ENCODE data around the gene GTF3C2.
A peak's percentile ranks its signal among the peaks of the same experiment; 100 is the strongest.

The GTF3C2 gene, protein sequence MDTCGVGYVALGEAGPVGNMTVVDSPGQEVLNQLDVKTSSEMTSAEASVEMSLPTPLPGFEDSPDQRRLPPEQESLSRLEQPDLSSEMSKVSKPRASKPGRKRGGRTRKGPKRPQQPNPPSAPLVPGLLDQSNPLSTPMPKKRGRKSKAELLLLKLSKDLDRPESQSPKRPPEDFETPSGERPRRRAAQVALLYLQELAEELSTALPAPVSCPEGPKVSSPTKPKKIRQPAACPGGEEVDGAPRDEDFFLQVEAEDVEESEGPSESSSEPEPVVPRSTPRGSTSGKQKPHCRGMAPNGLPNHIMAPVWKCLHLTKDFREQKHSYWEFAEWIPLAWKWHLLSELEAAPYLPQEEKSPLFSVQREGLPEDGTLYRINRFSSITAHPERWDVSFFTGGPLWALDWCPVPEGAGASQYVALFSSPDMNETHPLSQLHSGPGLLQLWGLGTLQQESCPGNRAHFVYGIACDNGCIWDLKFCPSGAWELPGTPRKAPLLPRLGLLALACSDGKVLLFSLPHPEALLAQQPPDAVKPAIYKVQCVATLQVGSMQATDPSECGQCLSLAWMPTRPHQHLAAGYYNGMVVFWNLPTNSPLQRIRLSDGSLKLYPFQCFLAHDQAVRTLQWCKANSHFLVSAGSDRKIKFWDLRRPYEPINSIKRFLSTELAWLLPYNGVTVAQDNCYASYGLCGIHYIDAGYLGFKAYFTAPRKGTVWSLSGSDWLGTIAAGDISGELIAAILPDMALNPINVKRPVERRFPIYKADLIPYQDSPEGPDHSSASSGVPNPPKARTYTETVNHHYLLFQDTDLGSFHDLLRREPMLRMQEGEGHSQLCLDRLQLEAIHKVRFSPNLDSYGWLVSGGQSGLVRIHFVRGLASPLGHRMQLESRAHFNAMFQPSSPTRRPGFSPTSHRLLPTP

DNA sequence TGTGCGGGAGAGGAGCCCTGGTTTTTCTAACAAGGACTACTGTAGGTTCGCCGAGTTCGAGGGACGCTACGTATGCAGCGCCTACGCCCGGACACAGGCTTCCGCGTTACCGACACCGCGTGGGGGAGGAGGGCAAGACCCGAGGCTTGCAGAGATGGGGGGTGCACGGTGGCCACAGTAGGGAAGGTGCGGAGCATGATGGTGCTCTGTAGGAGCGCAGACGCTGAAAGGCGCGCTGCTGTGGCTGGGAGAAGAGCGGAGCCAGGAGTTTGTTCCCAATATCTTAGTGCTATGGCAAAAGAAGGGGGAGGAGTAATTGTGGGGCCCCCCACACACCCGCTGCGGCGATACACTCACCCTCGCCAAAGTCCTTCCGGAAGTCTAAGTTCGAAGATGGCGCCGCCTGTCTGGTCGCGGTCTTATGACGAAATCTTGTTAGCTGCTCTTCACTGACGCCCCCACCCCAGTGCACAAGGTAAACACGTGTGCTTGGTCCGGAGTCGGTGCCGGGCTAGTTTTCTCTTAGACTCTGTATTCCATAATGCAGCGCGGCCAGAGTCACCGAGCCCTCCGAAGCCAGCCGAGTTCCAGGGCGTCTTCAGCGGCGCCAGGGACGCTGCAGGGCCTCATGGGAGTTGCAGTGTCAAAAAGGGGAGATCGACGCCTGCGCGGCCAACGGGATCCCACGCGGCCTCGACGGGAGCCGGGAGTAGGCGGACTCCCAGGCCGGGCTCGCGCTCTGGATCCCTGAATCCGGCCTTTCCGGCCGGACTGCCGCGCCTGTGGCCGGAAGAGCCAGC, at the start of gene GTF3C2:
Gene GTF3C2, minus strand, starts transcription at position 383 of the 800 bp plus-strand sequence. CDS start 13,210 bp downstream, outside the sequence.
- DNase-seq, result peak; percentile 93

DNA sequence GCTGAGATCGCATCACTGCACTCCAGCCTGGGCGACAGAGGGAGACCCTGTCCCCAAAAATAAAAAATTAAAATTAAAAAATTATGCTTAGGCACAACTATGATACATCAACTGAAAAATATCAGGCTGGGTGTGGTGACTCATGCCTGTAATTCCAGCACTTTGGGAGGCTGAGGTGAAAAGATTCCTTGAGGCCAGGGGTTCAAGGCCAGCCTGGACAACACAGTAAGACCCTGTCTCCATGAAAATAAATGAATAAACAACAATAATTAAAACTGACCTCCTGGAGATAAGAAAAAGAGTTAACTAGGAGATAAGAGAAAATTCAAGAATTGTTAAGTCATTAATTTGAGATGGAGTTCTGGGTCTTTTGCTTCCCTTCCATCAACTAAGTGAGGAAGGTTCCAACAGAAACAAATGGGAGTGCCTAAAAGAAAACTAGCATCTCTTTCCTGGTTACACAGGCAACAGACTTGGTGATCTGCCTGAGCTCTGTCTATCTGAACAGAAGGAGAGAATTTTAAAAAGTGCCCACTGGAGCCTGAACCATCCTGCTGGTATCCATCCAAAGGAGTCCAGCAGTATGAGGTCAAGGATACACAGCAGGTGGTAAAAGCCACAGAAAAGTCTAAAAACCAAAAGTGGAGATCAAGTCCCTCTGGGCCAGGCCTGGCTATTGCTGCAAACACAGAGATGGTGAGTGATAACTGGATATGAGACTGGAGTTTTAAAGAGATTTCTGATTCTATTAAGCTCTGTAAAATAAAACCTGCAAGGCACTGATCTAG, 44.0 kb upstream of the GTF3C2 start:
- DNase-seq, result no peak

DNA sequence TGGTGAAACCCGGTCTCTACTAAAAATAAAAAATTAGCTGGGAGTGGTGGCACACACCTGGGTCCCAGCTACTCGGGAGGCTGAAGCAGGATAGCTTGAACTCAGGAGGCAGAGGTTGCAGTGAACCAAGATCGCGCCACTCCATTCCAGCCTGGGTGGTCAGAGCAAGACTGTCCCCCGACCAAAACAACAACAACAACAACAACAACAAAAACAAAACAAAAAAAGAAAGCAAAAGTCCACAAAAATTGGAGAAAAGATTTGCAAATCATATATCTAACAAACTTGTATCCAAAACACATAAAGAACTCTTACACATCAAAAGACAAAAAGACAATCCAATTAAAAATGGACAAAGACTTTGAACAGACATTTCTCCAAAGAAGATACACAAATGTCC, 42.4 kb upstream of the GTF3C2 start:
- no peak for DNase-seq

DNA sequence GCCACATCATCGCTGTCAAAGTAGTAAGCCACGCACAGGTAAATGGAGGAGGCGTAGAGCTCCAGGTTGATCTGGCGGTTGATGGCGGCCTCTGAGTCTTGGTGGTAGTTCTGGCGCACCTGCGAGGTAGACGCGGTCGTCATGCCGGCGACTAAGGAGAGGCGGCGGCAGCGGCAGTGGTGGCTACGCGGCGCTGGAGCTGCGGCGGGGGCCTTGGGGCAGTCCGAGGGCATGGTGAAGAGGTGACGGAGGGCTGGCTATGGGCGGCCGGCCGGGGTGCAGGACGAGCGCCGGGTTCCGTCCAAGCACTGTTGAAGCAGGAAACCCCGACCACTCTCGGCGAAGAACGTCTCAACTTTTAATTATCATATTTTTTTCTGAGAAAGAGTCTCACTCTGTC, 36.7 kb upstream of the GTF3C2 start:
- no peak for DNase-seq

DNA sequence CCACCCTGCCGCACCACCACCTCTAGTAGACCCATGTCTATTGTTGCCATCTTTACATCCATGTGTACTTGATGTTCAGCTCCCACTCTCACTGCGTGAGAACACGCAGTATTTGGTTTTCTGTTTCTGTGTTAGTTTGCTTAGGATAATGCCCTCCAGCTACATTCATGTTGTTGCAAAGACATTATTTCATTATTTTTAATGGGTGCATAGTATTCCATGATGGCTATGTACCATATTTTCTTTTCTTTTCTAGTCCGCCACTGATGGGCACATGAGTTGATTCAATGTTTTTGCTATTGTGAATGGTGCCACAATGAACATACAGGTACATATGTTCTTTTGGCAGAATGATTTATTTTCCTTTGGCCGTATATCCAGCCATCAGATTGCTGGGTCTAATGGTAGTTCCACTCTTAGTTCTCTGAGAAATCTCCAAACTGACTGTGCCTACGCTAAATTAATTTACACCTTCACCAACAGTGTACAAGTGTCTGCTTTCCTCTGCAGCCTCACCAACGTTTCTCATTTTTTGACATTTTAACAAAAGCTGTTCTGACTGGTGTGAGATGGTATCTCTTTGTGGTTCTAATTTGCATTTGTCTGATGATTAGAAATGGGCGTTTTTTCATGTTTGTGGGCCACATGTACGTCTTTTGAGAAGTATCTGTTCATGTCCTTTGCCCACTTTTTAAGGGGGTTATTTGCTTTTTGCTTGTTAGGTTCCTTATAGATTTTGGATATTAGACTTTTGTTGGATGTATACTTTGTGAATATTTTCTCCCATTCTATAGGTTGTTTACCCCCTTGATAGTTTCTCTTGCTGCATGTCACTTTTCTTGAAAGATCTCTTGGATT, 34.5 kb upstream of the GTF3C2 start:
- no peak for DNase-seq

DNA sequence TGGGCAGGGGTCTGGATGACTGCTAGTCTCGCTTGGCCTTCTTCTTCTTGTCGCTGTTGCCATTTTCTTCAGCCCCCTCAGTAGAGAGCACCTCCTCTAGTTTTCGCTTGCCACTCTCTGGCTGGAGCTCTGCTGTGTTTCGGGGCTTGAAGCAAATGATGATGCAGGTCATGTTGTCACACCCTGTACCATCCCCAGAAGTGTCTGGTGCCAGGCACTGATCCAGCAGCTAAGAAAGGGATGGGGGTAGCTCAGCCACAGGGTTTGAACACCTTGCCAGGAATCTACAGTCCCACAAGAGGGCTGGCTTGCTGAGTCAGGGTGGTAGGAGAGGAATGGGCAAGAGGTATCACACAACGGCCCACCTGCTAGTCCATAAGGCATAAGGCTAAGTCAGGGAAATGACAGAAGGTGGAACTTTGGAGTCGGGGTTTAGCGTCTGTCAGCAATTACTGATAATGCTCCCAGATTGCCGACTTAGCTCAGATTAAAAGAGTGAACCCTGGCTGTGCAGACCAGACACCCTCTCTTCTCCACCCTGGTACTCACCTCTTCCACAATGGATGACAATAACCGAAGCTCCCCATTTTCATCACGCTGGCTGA, 25.1 kb upstream of the GTF3C2 start:
- DNase-seq, result no peak

DNA sequence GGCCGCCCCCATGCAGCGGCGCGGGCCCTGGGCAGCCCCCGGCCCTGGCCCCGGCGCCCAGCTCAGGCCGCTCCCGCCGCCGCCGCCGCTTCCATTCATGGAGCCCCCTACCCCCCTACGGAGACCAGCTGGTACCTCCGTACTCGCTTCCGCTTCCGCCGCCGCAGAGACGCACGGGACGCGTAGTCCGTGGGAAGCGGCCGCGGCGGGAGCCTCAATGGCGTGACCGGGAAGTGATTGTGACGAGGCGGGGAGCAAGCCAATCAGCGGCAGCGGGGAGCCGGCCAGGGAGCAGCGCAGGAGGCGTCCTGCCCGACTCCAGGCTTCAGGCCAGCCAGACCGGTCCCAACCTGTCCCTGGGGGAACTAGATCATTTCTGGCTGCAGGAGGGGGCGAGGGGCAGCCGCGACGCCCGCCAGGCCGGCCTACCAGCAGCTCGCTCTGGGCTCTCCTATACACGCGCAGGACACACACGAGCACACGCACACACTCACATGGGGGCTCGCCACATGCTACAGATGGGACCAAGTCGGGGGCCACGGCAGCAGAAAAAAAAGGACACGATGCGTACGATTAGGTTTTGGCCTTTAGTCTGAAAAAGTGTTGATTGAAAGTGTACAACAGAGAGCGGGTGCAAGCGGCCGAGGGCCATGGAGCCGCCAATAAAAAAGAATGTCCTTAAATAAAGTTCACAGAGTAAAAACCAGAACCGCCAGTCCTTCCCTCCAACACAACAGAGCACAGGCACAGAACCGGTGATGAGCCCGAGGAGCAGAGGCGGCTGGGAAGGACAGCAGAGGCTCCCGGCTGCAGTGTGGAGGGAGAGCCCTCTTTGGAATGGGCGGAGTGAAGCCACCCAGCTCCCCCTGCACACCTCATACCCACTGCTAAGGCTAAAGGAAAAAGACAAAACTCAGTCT, 24.3 kb upstream of the GTF3C2 start, which contains the start of gene ZNF513:
Gene ZNF513, minus strand, starts transcription at position 109 of the 920 bp plus-strand sequence. CDS start 208 bp downstream, outside the sequence.
- DNase-seq, result peak; percentile 89

DNA sequence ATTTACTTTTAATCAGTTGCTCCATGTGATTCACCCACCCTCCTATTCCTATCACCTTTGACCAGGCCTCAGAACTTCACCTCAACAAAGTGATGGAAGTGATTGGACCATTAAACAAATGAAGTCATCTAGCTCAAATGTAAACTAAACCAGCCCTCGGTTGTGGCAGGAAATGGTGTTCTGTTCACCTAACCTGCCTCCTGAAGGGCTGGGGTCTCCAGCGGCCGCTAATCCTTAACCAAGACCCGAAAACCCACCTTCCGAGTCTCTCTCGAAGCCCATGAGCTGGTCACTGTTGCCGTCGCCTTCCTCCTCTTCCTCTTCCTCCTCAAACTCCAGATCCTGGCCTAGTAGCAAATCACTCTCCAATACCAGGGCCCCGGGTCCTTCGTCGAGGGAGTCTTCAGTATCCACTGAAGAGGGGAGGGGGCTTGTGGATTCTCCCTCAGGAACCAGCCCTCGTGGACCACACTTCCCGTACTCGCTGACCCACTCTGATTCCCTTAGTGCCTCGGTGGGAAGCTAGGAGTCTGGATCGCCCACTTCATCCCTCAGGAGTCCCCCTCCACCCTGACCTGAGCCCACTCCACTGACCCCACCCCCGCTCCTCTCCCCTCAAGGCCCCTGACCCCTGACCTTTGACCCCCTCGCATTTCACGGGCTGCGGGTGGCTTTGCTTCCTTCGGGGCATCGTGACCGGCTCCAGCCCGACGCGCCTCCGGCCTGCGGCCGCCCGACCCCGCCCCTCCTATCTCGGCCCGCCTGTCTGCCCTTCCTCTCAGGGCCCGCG, 23.5 kb upstream of the GTF3C2 start:
- no peak for DNase-seq

DNA sequence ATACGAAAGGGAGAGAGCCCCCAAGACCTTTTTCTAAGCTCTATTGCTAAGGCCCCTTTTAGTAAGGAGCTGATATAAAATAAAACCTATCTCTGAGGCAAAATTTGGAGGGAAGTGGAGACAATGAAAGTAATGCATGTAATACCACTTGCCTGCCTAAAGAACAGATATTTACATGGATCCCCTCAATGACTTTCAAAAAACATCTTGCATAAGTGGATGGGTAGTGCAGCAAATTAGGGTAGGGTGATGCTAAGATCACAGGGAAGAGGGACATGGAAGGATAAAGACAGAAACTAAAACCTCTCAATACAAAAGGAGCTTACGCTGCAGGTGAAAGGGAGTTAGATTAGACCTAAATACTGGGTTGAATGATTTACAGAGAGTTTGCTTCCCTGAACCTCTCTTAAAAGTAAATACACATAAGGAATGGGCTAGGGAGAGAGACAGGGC, 22.8 kb upstream of the GTF3C2 start:
- DNase-seq, result no peak

DNA sequence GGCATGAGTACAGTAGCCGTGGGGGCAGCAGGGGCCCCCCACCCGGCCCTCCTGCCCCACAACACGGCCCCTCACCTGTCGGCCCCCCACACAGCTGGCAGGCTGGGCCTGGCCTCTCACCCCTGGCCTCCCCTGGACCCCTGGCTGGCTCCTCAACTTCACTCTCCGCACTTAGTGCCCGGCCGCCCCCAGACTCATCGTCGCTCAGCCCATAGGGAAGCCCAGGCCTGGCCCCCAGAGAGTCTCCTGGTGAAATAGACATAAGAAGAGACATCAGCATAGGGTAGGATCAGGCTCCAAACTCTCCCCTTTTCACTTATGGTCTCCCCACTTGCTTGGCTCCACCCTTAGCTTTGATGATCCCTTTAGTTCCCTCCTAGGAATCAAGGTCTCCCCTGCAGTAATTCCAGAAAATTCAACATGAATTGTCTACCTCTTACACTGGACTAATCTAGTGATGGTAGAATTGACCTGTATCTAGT, 22.3 kb upstream of the GTF3C2 start:
- no peak for DNase-seq

DNA sequence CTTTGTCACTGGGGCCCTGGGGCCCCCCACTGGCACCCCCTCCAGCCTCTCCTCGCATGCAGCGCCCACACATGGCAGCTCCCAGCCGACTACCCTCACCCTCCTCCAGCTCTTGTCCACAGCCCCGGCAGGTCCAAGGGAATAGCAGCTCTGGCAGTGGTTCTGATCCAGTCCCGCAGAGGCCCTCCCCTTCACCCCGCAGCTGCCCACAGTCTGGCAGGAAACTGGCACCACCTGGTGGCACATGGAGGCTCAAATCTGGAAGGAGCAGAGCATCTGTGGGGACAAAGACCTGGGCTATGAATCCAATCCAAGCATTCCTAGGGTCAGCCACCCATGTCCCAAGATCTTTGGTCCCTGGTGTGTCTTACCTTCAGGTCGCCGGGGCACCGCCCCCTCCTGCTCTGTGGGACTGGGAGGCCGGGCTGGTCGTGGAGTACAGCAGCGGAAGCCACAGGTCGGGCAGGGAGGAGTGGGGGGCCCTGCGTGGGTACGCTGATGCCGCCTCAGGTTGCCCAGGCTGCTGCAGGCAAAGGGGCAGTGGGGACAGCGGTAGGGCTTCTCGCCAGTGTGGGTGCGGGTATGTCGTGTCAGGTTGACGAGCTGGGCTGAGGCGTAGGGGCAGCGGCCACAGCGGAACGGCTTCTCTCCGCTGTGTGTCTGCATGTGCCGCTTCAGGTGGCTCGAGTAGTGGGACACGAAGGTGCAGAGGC, 21.7 kb upstream of the GTF3C2 start:
- no peak for DNase-seq

DNA sequence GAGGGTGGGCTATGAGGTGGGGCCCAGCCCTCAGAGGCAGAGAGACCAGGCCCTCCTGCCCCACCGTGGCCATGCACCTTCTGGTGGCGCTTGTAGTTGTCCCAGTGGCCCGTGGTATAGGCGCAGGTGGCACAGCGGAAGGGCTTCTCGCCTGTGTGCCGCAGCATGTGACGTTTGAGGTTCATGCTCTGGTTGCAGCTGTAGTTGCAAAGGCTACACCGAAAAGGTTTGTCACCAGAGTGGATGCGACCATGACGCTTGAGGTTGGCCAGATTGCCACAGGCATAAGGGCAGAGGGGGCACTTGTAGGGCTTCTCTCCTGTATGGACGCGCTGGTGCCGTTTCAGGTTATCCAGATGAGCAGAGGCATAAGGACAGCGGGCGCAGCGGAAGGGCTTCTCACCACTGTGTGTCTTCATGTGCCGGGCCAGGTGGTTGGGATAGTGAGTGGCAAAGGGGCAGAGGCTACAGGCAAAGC, 21.1 kb upstream of the GTF3C2 start:
- DNase-seq, result no peak

DNA sequence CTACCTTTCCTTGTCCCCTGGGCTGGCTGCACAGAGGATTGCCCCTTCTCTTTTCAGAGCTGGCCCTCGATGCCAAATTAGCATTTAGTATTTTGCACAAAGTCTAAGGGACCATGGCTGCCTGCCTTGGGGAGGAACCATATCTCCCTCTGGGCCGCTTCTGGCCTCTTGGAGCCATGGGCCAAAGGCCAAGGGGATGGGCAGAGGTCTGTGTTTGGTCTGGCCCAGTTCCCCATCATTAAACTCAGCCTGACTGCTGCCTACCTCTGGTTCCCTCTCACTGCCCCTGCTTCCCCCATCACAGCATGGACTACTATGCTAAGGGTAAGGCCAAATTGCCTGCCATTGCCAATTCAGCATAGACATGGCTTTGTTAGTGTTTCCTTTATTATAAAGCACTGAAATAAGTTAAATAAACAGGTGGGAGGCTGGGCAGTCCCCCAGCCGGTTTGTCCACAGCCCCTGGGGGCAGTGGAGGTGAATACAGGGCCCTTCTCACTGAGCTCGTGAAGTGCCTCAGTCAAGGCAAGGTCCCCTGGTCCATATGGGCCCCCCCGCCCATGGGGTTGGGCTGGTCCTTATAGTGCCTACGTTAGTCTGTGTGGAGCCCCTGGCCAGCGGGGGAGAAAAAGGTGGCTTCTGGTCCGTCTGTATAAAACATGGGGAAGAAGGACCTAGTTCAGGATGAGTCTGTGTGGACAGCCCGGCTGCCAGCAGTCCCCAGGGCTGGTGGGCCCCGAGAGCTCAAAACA, 20.5 kb upstream of the GTF3C2 start:
- no peak for DNase-seq

DNA sequence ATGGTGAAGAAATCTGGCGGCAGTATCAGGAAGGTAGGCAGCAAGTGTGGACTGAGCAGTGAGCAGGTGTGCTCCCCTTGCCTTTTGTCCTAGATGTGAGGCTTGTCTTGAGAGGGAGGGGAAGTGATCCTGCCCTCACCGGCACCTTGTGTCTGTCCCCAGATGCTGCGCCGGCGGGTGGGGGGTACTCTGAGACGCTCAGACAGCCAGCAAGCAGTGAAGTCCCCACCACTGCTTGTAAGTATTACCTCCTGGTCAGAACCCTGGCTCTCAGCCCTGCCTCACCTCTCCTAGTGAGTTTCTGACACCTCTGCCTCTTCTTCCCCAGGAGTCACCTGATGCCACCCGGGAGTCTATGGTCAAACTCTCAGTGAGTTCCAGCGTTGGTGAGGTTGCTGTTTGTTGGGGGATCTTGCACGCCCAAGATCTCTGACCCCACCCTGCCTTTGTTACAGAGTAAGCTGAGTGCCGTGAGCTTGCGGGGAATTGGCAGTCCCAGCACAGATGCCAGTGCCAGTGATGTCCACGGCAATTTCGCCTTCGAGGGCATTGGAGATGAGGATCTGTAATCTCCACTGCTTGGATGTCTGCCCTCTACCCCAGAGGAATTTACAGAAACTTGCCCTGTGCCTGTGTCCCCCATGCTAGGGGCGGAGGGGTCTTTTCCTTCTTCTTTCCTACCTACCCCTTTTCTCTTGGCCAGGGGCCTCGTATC, 19.7 kb upstream of the GTF3C2 start:
- DNase-seq, result no peak

DNA sequence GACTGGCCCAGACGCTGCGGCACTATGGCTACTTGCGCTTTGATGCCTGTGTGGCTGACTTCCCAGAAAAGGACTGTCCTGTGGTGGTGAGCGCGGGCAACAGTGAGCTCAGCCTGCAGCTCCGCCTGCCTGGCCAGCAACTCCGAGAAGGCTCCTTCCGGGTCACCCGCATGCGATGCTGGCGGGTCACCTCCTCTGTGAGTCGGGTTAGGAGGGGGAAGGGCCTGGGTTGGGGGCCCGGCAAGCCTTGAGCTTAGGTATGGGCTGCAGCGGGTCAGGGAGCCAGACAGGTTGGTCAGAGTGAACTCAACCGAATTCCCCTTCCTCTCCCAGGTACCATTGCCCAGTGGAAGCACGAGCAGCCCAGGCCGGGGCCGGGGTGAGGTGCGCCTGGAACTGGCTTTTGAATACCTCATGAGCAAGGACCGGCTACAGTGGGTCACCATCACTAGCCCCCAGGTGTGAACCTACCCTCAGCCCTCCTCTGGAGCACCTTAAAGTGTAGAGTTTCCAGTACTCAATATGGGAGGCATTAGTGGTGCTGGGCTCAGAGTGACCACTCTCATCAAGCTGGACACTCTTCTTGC, 19.0 kb upstream of the GTF3C2 start:
- DNase-seq, result no peak

DNA sequence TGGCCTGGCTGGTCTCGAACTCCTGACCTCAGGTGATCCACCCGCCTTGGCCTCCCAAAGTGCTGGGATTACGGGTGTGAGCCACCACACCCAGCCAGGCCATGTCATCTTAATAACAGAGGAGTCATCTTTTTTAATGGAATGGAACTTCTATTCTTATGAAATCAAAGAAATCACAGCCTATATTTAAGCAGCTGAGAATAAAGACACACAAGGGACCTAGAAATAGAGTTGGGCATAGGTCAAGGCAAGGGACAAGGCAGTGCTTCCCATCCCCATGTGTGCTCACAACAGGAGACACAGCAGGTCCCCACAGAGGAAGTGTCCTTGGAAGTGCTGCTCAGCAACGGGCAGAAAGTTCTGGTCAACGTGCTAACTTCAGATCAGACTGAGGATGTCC, 17.0 kb upstream of the GTF3C2 start:
- no peak for DNase-seq
